Measurements from ENCODE around the gene HACD2. TPM values are rescaled to one million over a fixed set of nuclear protein-coding genes. Genes with fewer than 3 reads are reported as not detected.

The HACD2 gene
- total RNA-seq, 1 experiment from 2014 or later: 27.4 TPM

DNA sequence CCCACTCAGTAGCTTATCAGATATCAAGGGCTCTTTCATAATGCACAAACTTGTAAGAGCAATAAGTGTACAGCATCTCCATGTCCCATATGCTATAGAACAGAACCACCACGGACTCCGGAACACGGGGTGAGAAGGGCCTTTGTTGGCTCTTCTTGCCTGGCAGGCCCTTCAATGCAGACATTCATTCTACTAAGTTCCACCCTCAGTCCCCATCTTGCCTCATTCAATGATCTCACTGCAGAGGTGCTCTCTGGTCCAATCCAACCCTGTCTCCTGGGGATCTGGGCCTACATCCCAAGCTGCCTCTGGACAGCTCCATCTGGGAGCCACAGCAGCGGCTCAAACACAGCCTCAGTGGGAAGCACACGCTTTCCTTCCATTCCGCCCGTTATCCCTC lies 16.8 kb downstream of the HACD2 start:
- H2BK12ac ChIP-seq (ENCODE audit: insufficient read length, low read depth, low read length): no peak overlapping the region
- H3T11ph ChIP-seq (ENCODE audit: low read length): no peak overlapping the region
- H2AK5ac ChIP-seq (ENCODE audit: insufficient read length, low read length): no peak overlapping the region
- no peak overlapping the region for H4K5ac ChIP-seq (ENCODE audit: insufficient read length, low read depth, low read length)
- H4K91ac ChIP-seq (ENCODE audit: insufficient read length, low read depth, low read length): no peak overlapping the region
- no peak overlapping the region for H3K14ac ChIP-seq (ENCODE audit: insufficient read depth, low read length)
- H3K9ac ChIP-seq (ENCODE audit: extremely low read depth, insufficient read length, low read length): no peak overlapping the region
- H3K23ac ChIP-seq (ENCODE audit: insufficient read length, low read depth, low read length): no peak overlapping the region
- H3K4me1 ChIP-seq (ENCODE audit: insufficient read depth, low read length): no peaks in the 10 kb centered on the region
- no peak overlapping the region for H3K56ac ChIP-seq (ENCODE audit: insufficient read length, low read depth, low read length)
- Mint-ChIP-seq H3K4me3 (no peak overlapping the region), H3K9me3 (no peaks in the 10 kb centered on the region), H3K4me1 (peaks cover 11 to 21% of the 10 kb centered on the region in 2 experiments), H3K27ac (no peak overlapping the region; a peak in 1 of 7 replicates), H3K27me3 (ENCODE audit: low read depth) (no peaks in the 10 kb centered on the region), H3K36me3 (ENCODE audit: insufficient read depth in 1 of 3, low read depth in 3 of 3) (peaks cover 0 to 12% (median 8%) of the 10 kb centered on the region in 3 experiments; a peak in 4 of 7 replicates)
- no peaks in the 10 kb centered on the region for H3K79me2 ChIP-seq (ENCODE audit: insufficient read depth, low read length)
- no peak overlapping the region for H4K8ac ChIP-seq (replicated peaks; ENCODE audit: insufficient read length, low read depth, low read length)
- no peaks in the 10 kb centered on the region for H3K27me3 ChIP-seq (ENCODE audit: insufficient read depth, low read length)
- no peak overlapping the region for H3K18ac ChIP-seq (ENCODE audit: insufficient read length, low read depth, low read length)
- H3K4me2 ChIP-seq (ENCODE audit: insufficient read depth, insufficient read length, low read length): no peak overlapping the region
- TF ChIP-seq, protein P1, sequence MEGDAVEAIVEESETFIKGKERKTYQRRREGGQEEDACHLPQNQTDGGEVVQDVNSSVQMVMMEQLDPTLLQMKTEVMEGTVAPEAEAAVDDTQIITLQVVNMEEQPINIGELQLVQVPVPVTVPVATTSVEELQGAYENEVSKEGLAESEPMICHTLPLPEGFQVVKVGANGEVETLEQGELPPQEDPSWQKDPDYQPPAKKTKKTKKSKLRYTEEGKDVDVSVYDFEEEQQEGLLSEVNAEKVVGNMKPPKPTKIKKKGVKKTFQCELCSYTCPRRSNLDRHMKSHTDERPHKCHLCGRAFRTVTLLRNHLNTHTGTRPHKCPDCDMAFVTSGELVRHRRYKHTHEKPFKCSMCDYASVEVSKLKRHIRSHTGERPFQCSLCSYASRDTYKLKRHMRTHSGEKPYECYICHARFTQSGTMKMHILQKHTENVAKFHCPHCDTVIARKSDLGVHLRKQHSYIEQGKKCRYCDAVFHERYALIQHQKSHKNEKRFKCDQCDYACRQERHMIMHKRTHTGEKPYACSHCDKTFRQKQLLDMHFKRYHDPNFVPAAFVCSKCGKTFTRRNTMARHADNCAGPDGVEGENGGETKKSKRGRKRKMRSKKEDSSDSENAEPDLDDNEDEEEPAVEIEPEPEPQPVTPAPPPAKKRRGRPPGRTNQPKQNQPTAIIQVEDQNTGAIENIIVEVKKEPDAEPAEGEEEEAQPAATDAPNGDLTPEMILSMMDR (conservative IDR thresholded peaks at IDR 0.05): no peak
- H2AFZ ChIP-seq (ENCODE audit: low read length): no peak overlapping the region
- H2BK5ac ChIP-seq (ENCODE audit: insufficient read length, low read length): no peak overlapping the region
- no peak overlapping the region for H2BK20ac ChIP-seq (ENCODE audit: low read depth, low read length, poor library complexity, severe bottlenecking)
- no peaks in the 10 kb centered on the region for H3K23me2 ChIP-seq (ENCODE audit: insufficient read length, low read depth, low read length, poor library complexity, severe bottlenecking)
- no peak overlapping the region for H3K4ac ChIP-seq (ENCODE audit: low read depth, low read length)
- H3K9me3 ChIP-seq (ENCODE audit: control insufficient read depth, low read depth, low read length): no peaks in the 10 kb centered on the region
- no peaks in the 10 kb centered on the region for H4K20me1 ChIP-seq (ENCODE audit: control insufficient read depth, insufficient read depth, insufficient read length)
- no peak for DNase-seq
- no CpG with 5 or more reads among the region's 7 CpGs for WGBS (ENCODE audit: extremely low coverage, insufficient read length, low lambda C conversion rate)
- H3K27ac ChIP-seq (ENCODE audit: insufficient read length, low read depth, low read length): no peak overlapping the region
- H3K79me1 ChIP-seq (ENCODE audit: insufficient read depth, low read depth, low read length, poor library complexity, severe bottlenecking): no peaks in the 10 kb centered on the region
- no peak overlapping the region for H2BK15ac ChIP-seq (ENCODE audit: low read depth, low read length)
- no peak overlapping the region for H2BK120ac ChIP-seq (ENCODE audit: low read depth, low read length, poor library complexity, severe bottlenecking)

Measured in H9 (cell line).